DMS114 treated with DMSO at 0.1 percent for 48 hours (cell line): ENCODE data around the gene MYLK2.
A peak's percentile ranks its signal among the peaks of the same experiment; 100 is the strongest.

ENCODE experiments used
- DNase-seq: peaks from one replicate; lab custom pipeline; 2025; ENCODE audit not compliant: unreplicated experiment; lab: John Stamatoyannopoulos, UW

Gene MYLK2

GRCh38 chr20:31851240-31851955 is 32.2 kb downstream of the MYLK2 start:
- DNase-seq = no peak

- DNase-seq = no peak
These were observed 34.3 kb downstream of the MYLK2 start for GRCh38 chr20:31853481-31853880.

- DNase-seq = no peak
These were observed 37.4 kb downstream of the MYLK2 start for GRCh38 chr20:31856516-31856915.

GRCh38 chr20:31857861-31858759 is 39.0 kb downstream of the MYLK2 start:
- DNase-seq = no peak

- no peak for DNase-seq
These were observed 39.6 kb downstream of the MYLK2 start for GRCh38 chr20:31858760-31859083.

- DNase-seq = no peak
These were observed 40.3 kb downstream of the MYLK2 start for GRCh38 chr20:31859266-31859997.

GRCh38 chr20:31859998-31860380 is 40.8 kb downstream of the MYLK2 start:
- no peak for DNase-seq

GRCh38 chr20:31860390-31861134 is 41.4 kb downstream of the MYLK2 start:
- DNase-seq = no peak

GRCh38 chr20:31861135-31861384 is 41.9 kb downstream of the MYLK2 start:
- no peak for DNase-seq

- peak; percentile 4 for DNase-seq
These were observed 42.4 kb downstream of the MYLK2 start for GRCh38 chr20:31861385-31862156.

- no peak for DNase-seq
These were observed 43.0 kb downstream of the MYLK2 start for GRCh38 chr20:31862157-31862470.

GRCh38 chr20:31862506-31862905 is 43.4 kb downstream of the MYLK2 start:
- DNase-seq = no peak

GRCh38 chr20:31863296-31864085 is 44.3 kb downstream of the MYLK2 start:
- no peak for DNase-seq

GRCh38 chr20:31864521-31865400 is 45.6 kb downstream of the MYLK2 start:
- no peak for DNase-seq

GRCh38 chr20:31866221-31866620 is 47.1 kb downstream of the MYLK2 start:
- DNase-seq = no peak

GRCh38 chr20:31868853-31869672 is 49.9 kb downstream of the MYLK2 start:
- DNase-seq = no peak

- DNase-seq = no peak
These were observed 50.5 kb downstream of the MYLK2 start for GRCh38 chr20:31869673-31869941.

- no peak for DNase-seq
These were observed 51.0 kb downstream of the MYLK2 start, which contains the start of the genes DUSP15 and TTLL9 for GRCh38 chr20:31869942-31870725. DUSP15 (minus strand) TSS chr20:31870527; CDS start chr20:31870337, 190 bp downstream. TTLL9 (plus strand) TSS chr20:31870634; CDS start chr20:31871127, 493 bp downstream.
